Stimulated activated CD4-positive, alpha-beta T cell treated with anti-CD3 and anti-CD28 coated beads, TNF-alpha, amount 100 ng/mL, for 24 hours (primary cell): ENCODE data around the gene FADS2.
"Not testable (repeated sequence)": the region's sequence is repeated elsewhere in the genome, so short reads cannot be mapped to it uniquely, and the experiment has no call there.

Source experiments
- DNase-seq, 3 experiments: peaks; one replicate each; pipeline ENCODE4 v3.0.0-alpha.2; 2020; ENCODE audit warnings: low read depth in 3 of 3

The FADS2 gene

GRCh38 chr11:61868571-61869428 is 40.7 kb downstream of the FADS2 start:
- no peak for DNase-seq

DNA sequence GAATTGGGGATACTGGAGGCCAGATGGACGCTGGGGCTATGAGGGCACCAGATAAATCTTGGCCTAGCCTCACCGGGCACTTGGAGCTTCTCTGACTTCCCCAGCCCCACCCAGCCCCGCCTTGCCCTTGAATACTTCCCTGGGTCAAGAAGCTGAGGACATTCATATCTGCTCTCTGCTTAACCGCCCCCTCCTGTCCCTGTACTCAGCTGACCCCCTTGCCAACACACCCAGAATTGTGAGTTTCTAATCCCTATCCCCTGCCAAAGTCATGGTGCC is 41.3 kb downstream of the FADS2 start:
- no peak for DNase-seq

- no peak for DNase-seq
These were observed 41.8 kb downstream of the FADS2 start for GRCh38 chr11:61869708-61870451.

GRCh38 chr11:61870541-61871031 is 42.5 kb downstream of the FADS2 start:
- no peak for DNase-seq

GRCh38 chr11:61871158-61871597 is 43.1 kb downstream of the FADS2 start:
- DNase-seq: peak; percentile 25 to 59 (median 40)

- no peak for DNase-seq
These were observed 45.0 kb downstream of the FADS2 start for GRCh38 chr11:61872935-61873565.

DNA sequence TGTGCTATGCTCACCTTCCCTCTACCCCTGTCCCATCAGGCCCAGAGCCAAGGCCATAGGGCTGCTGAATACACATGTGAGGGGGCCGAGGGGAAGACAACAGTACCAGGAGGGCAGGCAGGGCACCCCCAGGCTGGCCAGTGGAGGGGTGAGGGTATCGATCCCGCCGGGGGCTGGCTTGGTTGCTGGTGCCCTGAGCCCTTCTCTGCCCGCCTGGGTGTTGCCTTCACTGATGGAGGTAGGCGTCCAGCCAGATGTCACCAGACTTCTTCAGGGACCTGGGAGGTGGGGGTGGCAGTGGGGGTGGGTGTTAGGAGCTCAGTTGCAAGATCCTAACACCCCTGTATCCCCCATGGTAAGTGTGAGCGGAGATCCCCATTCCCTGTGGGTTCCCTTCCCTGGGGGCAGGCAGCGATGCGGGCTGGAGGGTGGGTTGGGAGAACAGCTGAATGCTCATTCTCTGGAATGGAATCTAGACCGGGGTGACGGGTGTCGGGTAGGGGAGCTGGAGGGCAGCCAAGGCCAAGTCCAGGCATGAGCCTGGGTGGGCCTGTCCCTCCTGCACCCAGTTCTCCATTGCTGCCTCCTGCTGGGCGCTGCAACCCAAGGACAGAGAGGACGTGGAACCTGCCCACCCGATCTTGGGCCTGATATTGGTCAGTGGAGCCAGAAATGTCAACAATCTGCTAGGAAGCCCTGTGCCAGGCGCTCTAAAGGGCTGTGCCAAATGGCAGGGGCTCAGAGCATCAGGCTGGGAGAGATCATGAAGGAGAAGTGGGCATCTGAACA is 45.7 kb downstream of the FADS2 start:
- no peak for DNase-seq

- DNase-seq: no peak
These were observed 46.3 kb downstream of the FADS2 start for GRCh38 chr11:61874377-61874809.

- DNase-seq: no peak
These were observed 46.8 kb downstream of the FADS2 start for GRCh38 chr11:61874853-61875252.

DNA sequence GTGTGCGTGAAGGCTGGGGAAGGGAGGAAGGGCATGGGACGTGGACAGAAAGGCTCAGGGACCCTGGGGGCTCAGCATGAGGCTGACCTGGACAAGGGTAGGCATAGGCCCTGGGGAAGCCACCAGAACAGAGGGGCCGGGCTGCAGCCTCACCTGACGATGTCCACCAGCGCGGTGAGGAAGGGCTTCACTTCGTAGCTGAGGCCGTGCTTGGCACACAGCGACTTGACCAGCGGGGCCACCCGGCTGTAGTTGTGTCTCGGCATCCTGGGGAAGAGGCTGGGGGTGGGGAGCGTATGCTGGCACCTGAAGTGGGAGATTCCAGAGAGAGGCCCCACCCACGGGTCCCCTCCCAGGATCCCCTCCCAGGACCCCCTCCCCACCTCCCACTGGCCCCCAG is 47.6 kb downstream of the FADS2 start:
- no peak for DNase-seq

DNA sequence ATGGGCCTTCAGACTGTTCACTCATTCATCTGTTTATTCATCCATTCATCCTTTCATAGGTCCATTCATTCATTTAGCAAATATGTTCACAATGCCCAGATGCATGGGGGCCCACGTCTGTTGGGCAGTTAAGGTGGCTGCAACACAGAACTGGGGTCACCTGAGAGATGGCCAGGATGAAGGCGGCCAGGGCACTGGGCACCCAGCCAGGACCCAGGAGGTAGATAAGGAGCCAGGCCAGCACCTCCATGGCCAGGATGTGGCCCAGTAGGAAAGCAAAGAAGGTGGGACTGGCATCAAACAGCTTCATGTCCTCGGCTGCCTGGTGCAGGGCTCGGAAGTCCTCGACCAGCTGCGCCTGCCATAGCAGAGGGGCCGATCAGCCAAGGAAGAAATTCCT is 51.1 kb downstream of the FADS2 start:
- DNase-seq: no peak

DNA sequence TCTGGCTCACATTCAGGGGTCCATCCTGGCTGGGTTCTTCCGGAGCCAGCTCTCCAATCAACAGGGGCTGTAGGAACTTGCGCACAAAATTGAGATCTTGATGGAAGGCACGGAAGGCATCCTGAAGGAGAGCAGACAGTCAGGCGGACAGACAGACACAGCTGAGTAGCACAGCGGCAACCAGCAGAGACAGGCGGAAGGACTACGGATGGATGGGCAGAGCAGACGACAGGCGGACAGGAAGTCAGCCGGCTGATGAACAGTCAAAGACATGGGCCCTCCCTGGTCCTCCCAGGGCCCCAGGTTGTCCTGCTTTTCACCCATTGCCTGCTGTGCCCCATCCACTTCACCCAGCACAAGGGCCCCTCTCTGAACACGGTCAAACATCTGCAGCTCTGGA is 51.9 kb downstream of the FADS2 start:
- no peak for DNase-seq

DNA sequence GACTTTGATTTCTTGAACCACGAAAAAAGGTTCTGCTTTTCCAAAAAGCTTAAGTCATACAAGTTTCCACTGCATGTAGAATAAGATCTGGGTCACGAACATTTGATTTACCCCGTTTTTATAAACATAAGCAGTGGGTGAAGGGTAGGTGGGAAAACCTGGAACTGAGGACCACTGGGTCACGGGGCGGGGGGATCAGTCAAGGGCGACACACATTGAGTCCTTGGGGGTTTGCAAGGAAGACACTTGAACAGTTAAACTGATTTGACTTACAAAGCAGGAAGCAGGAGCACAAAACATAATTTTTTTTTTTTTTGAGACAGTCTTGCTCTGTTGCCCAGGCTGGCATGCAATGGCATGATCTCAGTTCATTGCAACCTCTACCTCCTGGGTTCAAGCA is 52.4 kb downstream of the FADS2 start:
- DNase-seq: no peak

DNA sequence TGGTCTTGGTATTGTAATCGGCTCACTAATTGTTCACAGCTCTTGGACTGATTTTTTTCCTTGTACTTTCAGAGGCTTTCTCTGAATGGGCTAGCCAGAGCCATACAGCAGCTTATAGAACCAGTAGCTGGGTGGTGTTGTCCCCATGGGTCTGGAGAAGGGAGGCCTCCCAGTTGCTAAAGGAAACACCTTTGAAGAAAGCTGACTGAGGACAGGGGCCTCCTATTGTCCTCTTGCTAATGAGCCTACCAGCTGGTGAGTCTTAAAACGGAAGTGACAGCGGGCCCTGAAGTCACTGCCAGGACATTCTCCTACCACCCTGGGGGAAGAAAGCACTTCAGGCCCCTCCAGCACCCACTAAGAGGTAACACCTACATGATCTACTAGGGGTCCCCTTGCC is 53.3 kb downstream of the FADS2 start:
- DNase-seq: no peak

DNA sequence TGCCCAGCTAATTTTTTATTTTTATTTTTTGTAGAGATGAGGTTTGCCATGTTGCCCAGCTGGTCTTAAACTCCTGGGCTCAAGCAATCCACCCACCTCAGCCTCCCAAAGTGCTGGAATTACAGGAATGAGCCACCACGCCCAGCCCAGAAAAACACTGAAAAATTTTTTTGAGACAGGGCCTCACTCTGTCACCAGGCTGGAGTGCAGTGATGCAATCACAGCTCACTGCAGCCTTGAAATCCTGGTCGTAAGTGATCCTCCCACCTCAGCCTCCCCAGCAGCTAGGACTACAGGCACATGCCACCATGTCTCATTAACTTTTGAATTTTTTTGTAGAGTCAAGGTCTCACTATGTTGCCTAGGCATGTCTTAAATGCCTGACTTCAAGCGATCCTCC is 54.2 kb downstream of the FADS2 start:
- not testable (repeated sequence) for DNase-seq

- DNase-seq: no peak
These were observed 54.8 kb downstream of the FADS2 start for GRCh38 chr11:61882879-61883278.

- DNase-seq: no peak
These were observed 55.2 kb downstream of the FADS2 start for GRCh38 chr11:61883327-61883726.

DNA sequence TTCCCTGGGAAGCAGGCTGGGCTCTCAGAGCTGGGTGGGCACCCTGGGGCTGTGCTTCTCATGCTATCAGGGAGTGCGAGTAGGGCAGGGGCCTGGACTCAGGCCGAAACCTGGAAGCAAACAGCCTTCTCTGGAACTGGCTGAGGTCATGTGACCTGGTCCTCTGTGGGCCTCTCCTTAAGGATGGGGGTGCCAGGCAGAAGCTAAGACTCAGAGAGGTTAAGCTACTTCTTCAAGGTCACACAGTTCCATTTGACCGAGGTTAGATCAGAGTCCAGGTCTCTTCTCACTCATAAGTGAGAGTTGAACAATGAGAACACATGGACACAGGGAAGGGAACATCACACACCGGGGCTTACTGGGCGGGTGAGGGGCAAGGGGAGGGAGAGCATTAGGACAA is 55.8 kb downstream of the FADS2 start:
- no peak for DNase-seq

- no peak for DNase-seq
These were observed 57.2 kb downstream of the FADS2 start for GRCh38 chr11:61885166-61885778.

DNA sequence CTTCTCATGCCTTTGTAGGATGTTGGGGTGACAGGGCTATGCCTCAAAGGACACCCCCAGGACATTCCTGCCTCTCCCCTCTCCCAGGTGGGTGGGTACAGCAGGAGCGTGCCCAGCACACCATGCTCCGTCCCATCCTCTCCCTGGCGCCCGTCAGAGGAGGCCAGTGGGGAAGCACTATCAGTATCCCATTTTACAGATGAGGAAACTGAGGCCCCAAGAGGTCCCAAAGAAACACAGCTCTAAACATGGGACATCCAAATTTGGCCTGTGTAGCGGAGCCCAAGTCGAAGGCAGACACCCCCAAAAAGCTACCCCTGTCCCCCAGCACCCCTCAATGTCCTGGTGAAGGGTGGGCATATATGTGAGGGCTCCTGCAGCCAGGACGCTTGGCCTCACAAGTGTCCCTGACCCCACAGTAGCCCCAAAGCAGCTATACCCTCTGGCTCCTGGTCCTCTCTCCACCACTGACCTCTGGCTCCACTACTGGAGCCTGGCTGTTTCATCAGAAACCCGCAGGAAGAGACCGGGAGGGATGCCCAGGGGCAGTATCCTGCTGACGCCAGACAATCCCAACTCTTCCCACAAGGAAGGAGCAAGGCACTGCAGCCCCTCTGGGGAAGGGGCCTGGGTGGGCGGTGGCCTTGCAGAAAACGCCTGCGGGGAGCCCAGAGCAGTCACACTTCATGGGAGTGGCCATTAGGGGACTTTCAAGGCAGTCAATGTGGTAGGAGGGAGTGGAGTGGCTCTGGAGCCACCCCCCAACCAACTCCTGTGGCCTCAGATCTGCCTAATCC is 57.9 kb downstream of the FADS2 start:
- DNase-seq: no peak

DNA sequence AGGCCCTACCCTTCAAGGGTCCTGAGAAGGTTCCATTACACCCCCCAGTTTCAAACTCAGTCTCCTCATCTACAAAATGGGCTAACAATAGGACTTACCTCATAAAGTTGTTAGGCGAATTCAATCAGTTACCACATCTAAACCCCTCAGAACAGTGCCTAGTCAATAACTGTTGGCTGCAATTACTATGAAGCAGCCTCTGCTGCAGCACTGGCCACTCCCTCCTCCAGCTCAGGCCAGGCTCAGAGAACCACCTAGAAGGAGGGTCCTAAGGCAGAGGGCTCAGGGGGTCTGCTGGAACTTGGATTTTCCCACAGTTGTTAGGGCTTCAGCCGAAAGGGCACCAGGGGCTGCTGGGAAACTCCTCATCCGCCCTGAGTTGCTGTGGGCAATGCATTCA is 58.5 kb downstream of the FADS2 start:
- DNase-seq: no peak
